Measurements from ENCODE around the gene MMP11.

- TF ChIP-seq, protein P1, sequence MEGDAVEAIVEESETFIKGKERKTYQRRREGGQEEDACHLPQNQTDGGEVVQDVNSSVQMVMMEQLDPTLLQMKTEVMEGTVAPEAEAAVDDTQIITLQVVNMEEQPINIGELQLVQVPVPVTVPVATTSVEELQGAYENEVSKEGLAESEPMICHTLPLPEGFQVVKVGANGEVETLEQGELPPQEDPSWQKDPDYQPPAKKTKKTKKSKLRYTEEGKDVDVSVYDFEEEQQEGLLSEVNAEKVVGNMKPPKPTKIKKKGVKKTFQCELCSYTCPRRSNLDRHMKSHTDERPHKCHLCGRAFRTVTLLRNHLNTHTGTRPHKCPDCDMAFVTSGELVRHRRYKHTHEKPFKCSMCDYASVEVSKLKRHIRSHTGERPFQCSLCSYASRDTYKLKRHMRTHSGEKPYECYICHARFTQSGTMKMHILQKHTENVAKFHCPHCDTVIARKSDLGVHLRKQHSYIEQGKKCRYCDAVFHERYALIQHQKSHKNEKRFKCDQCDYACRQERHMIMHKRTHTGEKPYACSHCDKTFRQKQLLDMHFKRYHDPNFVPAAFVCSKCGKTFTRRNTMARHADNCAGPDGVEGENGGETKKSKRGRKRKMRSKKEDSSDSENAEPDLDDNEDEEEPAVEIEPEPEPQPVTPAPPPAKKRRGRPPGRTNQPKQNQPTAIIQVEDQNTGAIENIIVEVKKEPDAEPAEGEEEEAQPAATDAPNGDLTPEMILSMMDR (CRISPR knock-in tag; IDR thresholded peaks at IDR 0.05), result no peak
- TF ChIP-seq MIER2 (CRISPR knock-in tag; IDR thresholded peaks at IDR 0.05) (no peak), ZNF607 (CRISPR knock-in tag; IDR thresholded peaks at IDR 0.05; ENCODE audit: borderline replicate concordance) (no peak), ZNF12 (CRISPR knock-in tag; IDR thresholded peaks at IDR 0.05) (no peak), ZFP37 (CRISPR knock-in tag; IDR thresholded peaks at IDR 0.05; ENCODE audit: borderline replicate concordance) (no peak), ZBTB7A (CRISPR knock-in tag; IDR thresholded peaks at IDR 0.05) (no peak), UBTF (CRISPR knock-in tag; IDR thresholded peaks at IDR 0.05) (no peak), ZNF816 (CRISPR knock-in tag; IDR thresholded peaks at IDR 0.05; ENCODE audit: borderline replicate concordance) (no peak), EP300 (IDR thresholded peaks at IDR 0.05; ENCODE audit: low read depth in 2 of 2, low read length in 2 of 2) (no peak), EP300 (CRISPR knock-in tag; IDR thresholded peaks at IDR 0.05; ENCODE audit: borderline replicate concordance) (no peak), GABPA (IDR thresholded peaks at IDR 0.05; ENCODE audit: low read depth, low read length) (no peak), GABPA (CRISPR knock-in tag; IDR thresholded peaks at IDR 0.05; ENCODE audit: low read depth) (no peak), HES4 (CRISPR knock-in tag; IDR thresholded peaks at IDR 0.05; ENCODE audit: borderline replicate concordance) (no peak)
- TF ChIP-seq, protein P2, sequence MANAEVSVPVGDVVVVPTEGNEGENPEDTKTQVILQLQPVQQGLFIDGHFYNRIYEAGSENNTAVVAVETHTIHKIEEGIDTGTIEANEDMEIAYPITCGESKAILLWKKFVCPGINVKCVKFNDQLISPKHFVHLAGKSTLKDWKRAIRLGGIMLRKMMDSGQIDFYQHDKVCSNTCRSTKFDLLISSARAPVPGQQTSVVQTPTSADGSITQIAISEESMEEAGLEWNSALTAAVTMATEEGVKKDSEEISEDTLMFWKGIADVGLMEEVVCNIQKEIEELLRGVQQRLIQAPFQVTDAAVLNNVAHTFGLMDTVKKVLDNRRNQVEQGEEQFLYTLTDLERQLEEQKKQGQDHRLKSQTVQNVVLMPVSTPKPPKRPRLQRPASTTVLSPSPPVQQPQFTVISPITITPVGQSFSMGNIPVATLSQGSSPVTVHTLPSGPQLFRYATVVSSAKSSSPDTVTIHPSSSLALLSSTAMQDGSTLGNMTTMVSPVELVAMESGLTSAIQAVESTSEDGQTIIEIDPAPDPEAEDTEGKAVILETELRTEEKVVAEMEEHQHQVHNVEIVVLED (CRISPR knock-in tag; IDR thresholded peaks at IDR 0.05; ENCODE audit: borderline replicate concordance), result no peak
- TF ChIP-seq, protein P3, sequence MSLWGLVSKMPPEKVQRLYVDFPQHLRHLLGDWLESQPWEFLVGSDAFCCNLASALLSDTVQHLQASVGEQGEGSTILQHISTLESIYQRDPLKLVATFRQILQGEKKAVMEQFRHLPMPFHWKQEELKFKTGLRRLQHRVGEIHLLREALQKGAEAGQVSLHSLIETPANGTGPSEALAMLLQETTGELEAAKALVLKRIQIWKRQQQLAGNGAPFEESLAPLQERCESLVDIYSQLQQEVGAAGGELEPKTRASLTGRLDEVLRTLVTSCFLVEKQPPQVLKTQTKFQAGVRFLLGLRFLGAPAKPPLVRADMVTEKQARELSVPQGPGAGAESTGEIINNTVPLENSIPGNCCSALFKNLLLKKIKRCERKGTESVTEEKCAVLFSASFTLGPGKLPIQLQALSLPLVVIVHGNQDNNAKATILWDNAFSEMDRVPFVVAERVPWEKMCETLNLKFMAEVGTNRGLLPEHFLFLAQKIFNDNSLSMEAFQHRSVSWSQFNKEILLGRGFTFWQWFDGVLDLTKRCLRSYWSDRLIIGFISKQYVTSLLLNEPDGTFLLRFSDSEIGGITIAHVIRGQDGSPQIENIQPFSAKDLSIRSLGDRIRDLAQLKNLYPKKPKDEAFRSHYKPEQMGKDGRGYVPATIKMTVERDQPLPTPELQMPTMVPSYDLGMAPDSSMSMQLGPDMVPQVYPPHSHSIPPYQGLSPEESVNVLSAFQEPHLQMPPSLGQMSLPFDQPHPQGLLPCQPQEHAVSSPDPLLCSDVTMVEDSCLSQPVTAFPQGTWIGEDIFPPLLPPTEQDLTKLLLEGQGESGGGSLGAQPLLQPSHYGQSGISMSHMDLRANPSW (CRISPR knock-in tag; IDR thresholded peaks at IDR 0.05; ENCODE audit: borderline replicate concordance), result no peak
Measured at GRCh38 chr22:23779083-23779482, 6.4 kb downstream of the MMP11 start.
